GM12872 (cell line): Measurements from ENCODE around the gene CENPP.

Experiments
- TF ChIP-seq, protein P1 (sequence below): IDR thresholded peaks from 3 replicates; pipeline ENCODE4 v1.5.1; 2011; ENCODE audit warnings: low read depth, mild to moderate bottlenecking, low read length, moderate library complexity; ENCODE audit not compliant: insufficient read depth

The CENPP gene

GRCh38 chr9:92668746-92669526, 343.2 kb downstream of the CENPP start:
- TF ChIP-seq, protein P1, sequence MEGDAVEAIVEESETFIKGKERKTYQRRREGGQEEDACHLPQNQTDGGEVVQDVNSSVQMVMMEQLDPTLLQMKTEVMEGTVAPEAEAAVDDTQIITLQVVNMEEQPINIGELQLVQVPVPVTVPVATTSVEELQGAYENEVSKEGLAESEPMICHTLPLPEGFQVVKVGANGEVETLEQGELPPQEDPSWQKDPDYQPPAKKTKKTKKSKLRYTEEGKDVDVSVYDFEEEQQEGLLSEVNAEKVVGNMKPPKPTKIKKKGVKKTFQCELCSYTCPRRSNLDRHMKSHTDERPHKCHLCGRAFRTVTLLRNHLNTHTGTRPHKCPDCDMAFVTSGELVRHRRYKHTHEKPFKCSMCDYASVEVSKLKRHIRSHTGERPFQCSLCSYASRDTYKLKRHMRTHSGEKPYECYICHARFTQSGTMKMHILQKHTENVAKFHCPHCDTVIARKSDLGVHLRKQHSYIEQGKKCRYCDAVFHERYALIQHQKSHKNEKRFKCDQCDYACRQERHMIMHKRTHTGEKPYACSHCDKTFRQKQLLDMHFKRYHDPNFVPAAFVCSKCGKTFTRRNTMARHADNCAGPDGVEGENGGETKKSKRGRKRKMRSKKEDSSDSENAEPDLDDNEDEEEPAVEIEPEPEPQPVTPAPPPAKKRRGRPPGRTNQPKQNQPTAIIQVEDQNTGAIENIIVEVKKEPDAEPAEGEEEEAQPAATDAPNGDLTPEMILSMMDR = no peak

DNA sequence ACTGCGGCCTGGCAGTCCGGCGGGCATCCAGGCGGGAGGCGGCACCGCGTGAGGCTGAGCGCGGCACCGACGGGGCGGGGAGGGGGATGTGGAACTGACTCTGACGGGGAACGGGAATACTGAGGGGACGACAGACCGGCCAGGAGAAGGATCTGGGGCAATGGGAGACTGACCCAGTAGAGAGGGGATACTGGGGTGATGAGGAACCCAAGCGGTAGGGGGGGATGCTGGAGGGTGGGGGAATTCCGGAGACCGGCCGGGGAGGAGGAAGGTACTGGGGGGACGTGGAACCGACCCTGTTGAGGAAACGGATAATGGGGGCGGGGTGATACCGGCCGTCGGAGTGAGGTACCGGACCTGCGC, 343.8 kb downstream of the CENPP start:
- TF ChIP-seq, protein P1 = no peak
